Common myeloid progenitor, CD34-positive (primary cell): Measurements from ENCODE around the gene SPAAR.
A peak's percentile ranks its signal among the peaks of the same experiment; 100 is the strongest.

ENCODE experiments used
- CTCF ChIA-PET: fragments of 350-600 bp; sonication (Branson Sonifier 250); formaldehyde crosslinking; loops from one replicate; lab custom pipeline; 2021; ENCODE audit warnings: antibody characterized with exemption; lab: Charles Lee
- POLR2A ChIA-PET: fragments of 350-600 bp; sonication (Branson Sonifier 250); formaldehyde crosslinking; loops from one replicate; lab custom pipeline; 2021; ENCODE audit warnings: antibody characterized with exemption; lab: Charles Lee
- DNase-seq, 3 donors: peaks; one replicate each; pipeline versions ENCODE4 v3.0.0 to v3.0.0-alpha.2; 2013
- H3K27ac ChIP-seq, 2 experiments: 1 replicate in 1 of 2; 2 replicates in 1 of 2; pipeline ENCODE4 v1.7.0; 2013; ENCODE audit warnings: inconsistent platforms in 2 of 2, low read length in 2 of 2, mild to moderate bottlenecking in 2 of 2, low read depth in 1 of 2, moderate library complexity in 1 of 2; ENCODE audit not compliant: severe bottlenecking in 2 of 2, insufficient read depth in 1 of 2, poor library complexity in 1 of 2
- H3K27me3 ChIP-seq, 5 experiments: replicated peaks in 2 of 5; 1 replicate in 3 of 5; 2 replicates in 2 of 5; pipeline versions ENCODE4 v1.6.1 to v1.7.0; 2013; ENCODE audit warnings: low read length in 4 of 5, mild to moderate bottlenecking in 2 of 5, moderate library complexity in 2 of 5, inconsistent platforms in 1 of 5; ENCODE audit not compliant: insufficient read depth in 5 of 5, control insufficient read depth in 4 of 5
- H3K36me3 ChIP-seq, 4 experiments: 1 replicate in 2 of 4; 2 replicates in 2 of 4; pipeline versions ENCODE4 v1.6.1 to v1.7.0; 2013; ENCODE audit warnings: low read length in 3 of 4, control low read depth in 1 of 4, mild to moderate bottlenecking in 1 of 4; ENCODE audit not compliant: control insufficient read depth in 4 of 4, insufficient read depth in 4 of 4
- H3K4me1 ChIP-seq, 4 experiments: 1 replicate in 3 of 4; 2 replicates in 1 of 4; pipeline versions ENCODE4 v1.6.1 to v1.7.1; 2013; ENCODE audit warnings: low read length in 3 of 4, mild to moderate bottlenecking in 3 of 4, control low read depth in 1 of 4, inconsistent platforms in 1 of 4, moderate library complexity in 1 of 4; ENCODE audit not compliant: control insufficient read depth in 4 of 4, insufficient read depth in 4 of 4; ENCODE audit errors: control extremely low read depth in 1 of 4
- H3K4me3 ChIP-seq, 7 experiments: 1 replicate in 4 of 7; 2 replicates in 3 of 7; pipeline versions ENCODE4 v1.5.1 to v1.7.0; 2013; ENCODE audit warnings: mild to moderate bottlenecking in 7 of 7, low read length in 6 of 7, moderate library complexity in 6 of 7, inconsistent platforms in 2 of 7, low read depth in 2 of 7, control low read depth in 1 of 7; ENCODE audit not compliant: insufficient read depth in 4 of 7, control insufficient read depth in 1 of 7; ENCODE audit errors: extremely low read depth in 1 of 7
- H3K9me3 ChIP-seq, 5 experiments: 1 replicate in 4 of 5; 2 replicates in 1 of 5; pipeline versions ENCODE4 v1.6.1 to v1.7.1; 2013; ENCODE audit warnings: low read length in 4 of 5, mild to moderate bottlenecking in 2 of 5, inconsistent platforms in 1 of 5, low read depth in 1 of 5, moderate library complexity in 1 of 5; ENCODE audit not compliant: control insufficient read depth in 4 of 5, insufficient read depth in 2 of 5; ENCODE audit errors: control extremely low read depth in 1 of 5
- WGBS: methylation state at CpG from one replicate; pipeline ENCODE4 v1.1.5; 2013; ENCODE audit not compliant: insufficient coverage; 5-methylcytosine and 5-hydroxymethylcytosine counted together

The SPAAR gene

GRCh38 chr9:35935261-35935660, 26.0 kb downstream of the SPAAR start:
- POLR2A ChIA-PET, result interaction anchor here (0.6 kb wide), 1 partner anchor 11 kb away, joined by 3 read pairs; no protein-coding TSS in a partner anchor

GRCh38 chr9:35935755-35936509, 26.6 kb downstream of the SPAAR start:
- Histone ChIP-seq H3K4me3 (no peak overlapping the region), H3K36me3 (no peaks in the 10 kb centered on the region), H3K27ac (no peak overlapping the region), H3K4me1 (peaks cover 0 to 28% (median 2%) of the 10 kb centered on the region in 4 experiments), H3K27me3 (no peaks in the 10 kb centered on the region), H3K9me3 (no peaks in the 10 kb centered on the region)
- ChIA-PET CTCF (interaction anchor here (0.9 to 5.7 kb wide), 4 partner anchors 9 to 54 kb away, joined by 3 to 22 read pairs (median 4); no protein-coding TSS in a partner anchor), POLR2A (interaction anchor here (0.6 kb wide), 1 partner anchor 10 kb away, joined by 3 read pairs; no protein-coding TSS in a partner anchor)
- 100% methylated on average over 1 of the region's 7 CpGs for WGBS
- DNase-seq, result no peak

More at GRCh38 chr9:35935261-35935660, 26.0 kb downstream of the SPAAR start:
- Histone ChIP-seq H3K27ac (no peak overlapping the region), H3K4me3 (no peak overlapping the region), H3K36me3 (no peaks in the 10 kb centered on the region), H3K27me3 (no peaks in the 10 kb centered on the region), H3K4me1 (peaks cover 0 to 21% (median under 1%) of the 10 kb centered on the region in 4 experiments), H3K9me3 (no peaks in the 10 kb centered on the region)
- CTCF ChIA-PET, result interaction anchor here (0.9 to 5.7 kb wide), 4 partner anchors 10 to 53 kb away, joined by 3 to 22 read pairs (median 4); no protein-coding TSS in a partner anchor
- 97% methylated on average over 4 of the region's 4 CpGs for WGBS
- no peak for DNase-seq

- H3K4me3 ChIP-seq, result no peak overlapping the region
- H3K4me1 ChIP-seq, result peaks cover 0 to 32% (median 2%) of the 10 kb centered on the region in 4 experiments
- peak in 2 of 3 donors; percentile 42 to 63 for DNase-seq
- H3K36me3 ChIP-seq, result no peaks in the 10 kb centered on the region
- WGBS, result 83% methylated on average over 1 of the region's 2 CpGs
- ChIA-PET CTCF (interaction anchor here (5.7 kb wide), 1 partner anchor 8 kb away, joined by 22 read pairs; no protein-coding TSS in a partner anchor), POLR2A (no interaction called here)
- H3K27ac ChIP-seq, result no peak overlapping the region
- no peaks in the 10 kb centered on the region for H3K27me3 ChIP-seq
- no peaks in the 10 kb centered on the region for H3K9me3 ChIP-seq
Measured at GRCh38 chr9:35937227-35937626, 27.9 kb downstream of the SPAAR start.

- ChIA-PET POLR2A (no interaction called here), CTCF (interaction anchor here (1.6 to 9.0 kb wide), 2 partner anchors 34 to 56 kb away, joined by 4 to 104 read pairs; partner anchors contain the start of genes HRCT1 and SPAAR)
- no peak for DNase-seq
- Histone ChIP-seq H3K4me3 (no peak overlapping the region), H3K36me3 (no peaks in the 10 kb centered on the region), H3K4me1 (peaks cover 0 to 26% (median 1%) of the 10 kb centered on the region in 4 experiments), H3K27me3 (no peaks in the 10 kb centered on the region), H3K9me3 (no peaks in the 10 kb centered on the region), H3K27ac (no peak overlapping the region)
- 91% methylated on average over 7 of the region's 10 CpGs for WGBS
Measured at GRCh38 chr9:35938474-35939356, 29.4 kb downstream of the SPAAR start.

- CTCF ChIA-PET, result interaction anchor here (1.4 to 9.0 kb wide), 8 partner anchors 17 to 68 kb away, joined by 3 to 104 read pairs (median 4); partner anchors contain the start of genes HRCT1 and SPAAR
- DNase-seq, result no peak
- WGBS, result 100% methylated on average over 4 of the region's 8 CpGs
Measured at GRCh38 chr9:35939679-35940250, 30.5 kb downstream of the SPAAR start.

GRCh38 chr9:35940458-35941407, 31.4 kb downstream of the SPAAR start:
- DNase-seq, result peak in 2 of 3 donors; percentile 33 to 44
- Histone ChIP-seq H3K27ac (no peak overlapping the region), H3K36me3 (no peaks in the 10 kb centered on the region), H3K4me3 (no peak overlapping the region), H3K9me3 (no peaks in the 10 kb centered on the region), H3K4me1 (peaks cover 2 to 36% (median 6%) of the 10 kb centered on the region in 4 experiments), H3K27me3 (no peaks in the 10 kb centered on the region)
- WGBS, result 75% methylated on average over 5 of the region's 7 CpGs
- ChIA-PET CTCF (interaction anchor here (1.4 to 9.0 kb wide), 9 partner anchors 18 to 115 kb away, joined by 3 to 104 read pairs (median 4); partner anchors contain the start of genes HRCT1 and SPAAR), POLR2A (no interaction called here)

More at GRCh38 chr9:35939679-35940250, 30.5 kb downstream of the SPAAR start:
- POLR2A ChIA-PET, result no interaction called here
- H3K36me3 ChIP-seq, result no peaks in the 10 kb centered on the region
- H3K27ac ChIP-seq, result no peak overlapping the region
- H3K4me3 ChIP-seq, result no peak overlapping the region
- H3K9me3 ChIP-seq, result no peaks in the 10 kb centered on the region
- peaks cover 0 to 30% (median 4%) of the 10 kb centered on the region in 4 experiments for H3K4me1 ChIP-seq
- H3K27me3 ChIP-seq, result no peaks in the 10 kb centered on the region
